ENCODE data around the gene HAAO. TPM values are rescaled to one million over a fixed set of nuclear protein-coding genes. Genes with fewer than 3 reads are reported as not detected.

Gene HAAO
- total RNA-seq, 1 experiment from 2014 or later = 8.0 TPM

DNA sequence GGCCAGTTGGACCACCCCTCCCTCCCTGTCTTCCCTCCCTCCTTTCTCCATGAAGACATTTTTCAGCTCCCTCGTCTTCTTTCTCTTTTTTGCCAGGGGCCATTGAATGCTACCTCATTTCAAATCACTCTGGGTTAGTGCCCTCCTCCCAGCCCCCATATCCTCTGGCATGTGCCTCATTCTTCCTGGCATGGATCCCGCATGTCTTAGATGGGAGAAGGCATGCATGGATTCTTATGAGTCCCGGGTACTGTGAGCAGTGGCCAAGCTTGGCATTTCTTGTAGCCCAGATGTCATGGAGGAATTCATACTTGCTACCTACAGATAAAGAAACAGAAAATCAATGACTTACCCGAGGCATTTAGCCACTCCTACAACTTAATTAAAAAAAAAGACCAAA is 9.0 kb upstream of the HAAO start:
- CTCF ChIA-PET = interaction anchor here (1.5 to 1.9 kb wide), 3 partner anchors 8 to 12 kb away, joined by 4 to 10 read pairs (median 5); no protein-coding TSS in a partner anchor
- TF ChIP-seq TEAD4 (CRISPR knock-in tag; IDR thresholded peaks at IDR 0.05) (no peak), CBFB (CRISPR knock-in tag; IDR thresholded peaks at IDR 0.05; ENCODE audit: low read depth) (no peak), FOXK1 (CRISPR knock-in tag; IDR thresholded peaks at IDR 0.05) (no peak), ZBTB21 (CRISPR knock-in tag; IDR thresholded peaks at IDR 0.05; ENCODE audit: borderline replicate concordance) (no peak), RORB (CRISPR knock-in tag; IDR thresholded peaks at IDR 0.05) (no peak), GABPB1 (CRISPR knock-in tag; IDR thresholded peaks at IDR 0.05) (no peak), ZNF416 (CRISPR knock-in tag; IDR thresholded peaks at IDR 0.05) (no peak), ZNF423 (CRISPR knock-in tag; IDR thresholded peaks at IDR 0.05) (no peak), NR1H2 (CRISPR knock-in tag; IDR thresholded peaks at IDR 0.05) (no peak), NFE2L1 (CRISPR knock-in tag; IDR thresholded peaks at IDR 0.05) (no peak), SMAD4 (CRISPR knock-in tag; IDR thresholded peaks at IDR 0.05) (no peak), ZNF232 (CRISPR knock-in tag; IDR thresholded peaks at IDR 0.05) (no peak), TEAD1 (CRISPR knock-in tag; IDR thresholded peaks at IDR 0.05) (no peak), ZNF396 (CRISPR knock-in tag; IDR thresholded peaks at IDR 0.05; ENCODE audit: borderline replicate concordance) (no peak), ESRRA (CRISPR knock-in tag; IDR thresholded peaks at IDR 0.05; ENCODE audit: borderline replicate concordance) (no peak)
- TF ChIP-seq, protein P1, sequence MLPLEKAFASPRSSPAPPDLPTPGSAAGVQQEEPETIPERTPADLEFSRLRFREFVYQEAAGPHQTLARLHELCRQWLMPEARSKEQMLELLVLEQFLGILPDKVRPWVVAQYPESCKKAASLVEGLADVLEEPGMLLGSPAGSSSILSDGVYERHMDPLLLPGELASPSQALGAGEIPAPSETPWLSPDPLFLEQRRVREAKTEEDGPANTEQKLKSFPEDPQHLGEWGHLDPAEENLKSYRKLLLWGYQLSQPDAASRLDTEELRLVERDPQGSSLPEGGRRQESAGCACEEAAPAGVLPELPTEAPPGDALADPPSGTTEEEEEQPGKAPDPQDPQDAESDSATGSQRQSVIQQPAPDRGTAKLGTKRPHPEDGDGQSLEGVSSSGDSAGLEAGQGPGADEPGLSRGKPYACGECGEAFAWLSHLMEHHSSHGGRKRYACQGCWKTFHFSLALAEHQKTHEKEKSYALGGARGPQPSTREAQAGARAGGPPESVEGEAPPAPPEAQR (CRISPR knock-in tag; IDR thresholded peaks at IDR 0.05) = no peak
- TF ChIP-seq, protein P2, sequence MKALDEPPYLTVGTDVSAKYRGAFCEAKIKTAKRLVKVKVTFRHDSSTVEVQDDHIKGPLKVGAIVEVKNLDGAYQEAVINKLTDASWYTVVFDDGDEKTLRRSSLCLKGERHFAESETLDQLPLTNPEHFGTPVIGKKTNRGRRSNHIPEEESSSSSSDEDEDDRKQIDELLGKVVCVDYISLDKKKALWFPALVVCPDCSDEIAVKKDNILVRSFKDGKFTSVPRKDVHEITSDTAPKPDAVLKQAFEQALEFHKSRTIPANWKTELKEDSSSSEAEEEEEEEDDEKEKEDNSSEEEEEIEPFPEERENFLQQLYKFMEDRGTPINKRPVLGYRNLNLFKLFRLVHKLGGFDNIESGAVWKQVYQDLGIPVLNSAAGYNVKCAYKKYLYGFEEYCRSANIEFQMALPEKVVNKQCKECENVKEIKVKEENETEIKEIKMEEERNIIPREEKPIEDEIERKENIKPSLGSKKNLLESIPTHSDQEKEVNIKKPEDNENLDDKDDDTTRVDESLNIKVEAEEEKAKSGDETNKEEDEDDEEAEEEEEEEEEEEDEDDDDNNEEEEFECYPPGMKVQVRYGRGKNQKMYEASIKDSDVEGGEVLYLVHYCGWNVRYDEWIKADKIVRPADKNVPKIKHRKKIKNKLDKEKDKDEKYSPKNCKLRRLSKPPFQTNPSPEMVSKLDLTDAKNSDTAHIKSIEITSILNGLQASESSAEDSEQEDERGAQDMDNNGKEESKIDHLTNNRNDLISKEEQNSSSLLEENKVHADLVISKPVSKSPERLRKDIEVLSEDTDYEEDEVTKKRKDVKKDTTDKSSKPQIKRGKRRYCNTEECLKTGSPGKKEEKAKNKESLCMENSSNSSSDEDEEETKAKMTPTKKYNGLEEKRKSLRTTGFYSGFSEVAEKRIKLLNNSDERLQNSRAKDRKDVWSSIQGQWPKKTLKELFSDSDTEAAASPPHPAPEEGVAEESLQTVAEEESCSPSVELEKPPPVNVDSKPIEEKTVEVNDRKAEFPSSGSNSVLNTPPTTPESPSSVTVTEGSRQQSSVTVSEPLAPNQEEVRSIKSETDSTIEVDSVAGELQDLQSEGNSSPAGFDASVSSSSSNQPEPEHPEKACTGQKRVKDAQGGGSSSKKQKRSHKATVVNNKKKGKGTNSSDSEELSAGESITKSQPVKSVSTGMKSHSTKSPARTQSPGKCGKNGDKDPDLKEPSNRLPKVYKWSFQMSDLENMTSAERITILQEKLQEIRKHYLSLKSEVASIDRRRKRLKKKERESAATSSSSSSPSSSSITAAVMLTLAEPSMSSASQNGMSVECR (CRISPR knock-in tag; IDR thresholded peaks at IDR 0.05; ENCODE audit: borderline replicate concordance) = no peak
- TF ChIP-seq, protein P3, sequence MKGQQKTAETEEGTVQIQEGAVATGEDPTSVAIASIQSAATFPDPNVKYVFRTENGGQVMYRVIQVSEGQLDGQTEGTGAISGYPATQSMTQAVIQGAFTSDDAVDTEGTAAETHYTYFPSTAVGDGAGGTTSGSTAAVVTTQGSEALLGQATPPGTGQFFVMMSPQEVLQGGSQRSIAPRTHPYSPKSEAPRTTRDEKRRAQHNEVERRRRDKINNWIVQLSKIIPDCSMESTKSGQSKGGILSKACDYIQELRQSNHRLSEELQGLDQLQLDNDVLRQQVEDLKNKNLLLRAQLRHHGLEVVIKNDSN (CRISPR knock-in tag; IDR thresholded peaks at IDR 0.05) = no peak
- TF ChIP-seq, protein P4, sequence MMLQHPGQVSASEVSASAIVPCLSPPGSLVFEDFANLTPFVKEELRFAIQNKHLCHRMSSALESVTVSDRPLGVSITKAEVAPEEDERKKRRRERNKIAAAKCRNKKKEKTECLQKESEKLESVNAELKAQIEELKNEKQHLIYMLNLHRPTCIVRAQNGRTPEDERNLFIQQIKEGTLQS (CRISPR knock-in tag; conservative IDR thresholded peaks at IDR 0.05) = no peak
- TF ChIP-seq, protein P5, sequence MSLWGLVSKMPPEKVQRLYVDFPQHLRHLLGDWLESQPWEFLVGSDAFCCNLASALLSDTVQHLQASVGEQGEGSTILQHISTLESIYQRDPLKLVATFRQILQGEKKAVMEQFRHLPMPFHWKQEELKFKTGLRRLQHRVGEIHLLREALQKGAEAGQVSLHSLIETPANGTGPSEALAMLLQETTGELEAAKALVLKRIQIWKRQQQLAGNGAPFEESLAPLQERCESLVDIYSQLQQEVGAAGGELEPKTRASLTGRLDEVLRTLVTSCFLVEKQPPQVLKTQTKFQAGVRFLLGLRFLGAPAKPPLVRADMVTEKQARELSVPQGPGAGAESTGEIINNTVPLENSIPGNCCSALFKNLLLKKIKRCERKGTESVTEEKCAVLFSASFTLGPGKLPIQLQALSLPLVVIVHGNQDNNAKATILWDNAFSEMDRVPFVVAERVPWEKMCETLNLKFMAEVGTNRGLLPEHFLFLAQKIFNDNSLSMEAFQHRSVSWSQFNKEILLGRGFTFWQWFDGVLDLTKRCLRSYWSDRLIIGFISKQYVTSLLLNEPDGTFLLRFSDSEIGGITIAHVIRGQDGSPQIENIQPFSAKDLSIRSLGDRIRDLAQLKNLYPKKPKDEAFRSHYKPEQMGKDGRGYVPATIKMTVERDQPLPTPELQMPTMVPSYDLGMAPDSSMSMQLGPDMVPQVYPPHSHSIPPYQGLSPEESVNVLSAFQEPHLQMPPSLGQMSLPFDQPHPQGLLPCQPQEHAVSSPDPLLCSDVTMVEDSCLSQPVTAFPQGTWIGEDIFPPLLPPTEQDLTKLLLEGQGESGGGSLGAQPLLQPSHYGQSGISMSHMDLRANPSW (CRISPR knock-in tag; conservative IDR thresholded peaks at IDR 0.05; ENCODE audit: low read depth) = no peak

More for the DNA sequence above, 9.0 kb upstream of the HAAO start:
- Mint-ChIP-seq H3K27me3 (ENCODE audit: low read depth) (0 out of 2 replicates have a peak, but pooled peaks cover 3% of the 10 kb centered on the region), H3K9me3 (peaks cover 7% of the 10 kb centered on the region), H3K36me3 (0 out of 2 replicates have a peak, but pooled peaks cover 3% of the 10 kb centered on the region), H3K4me1 (peaks cover 6% of the 10 kb centered on the region; the same call in 1 of the 2 replicates), H3K4me3 (no peak overlapping the region), H3K27ac (no peak overlapping the region)
- POLR2A ChIA-PET = no interaction called here
- ATAC-seq (no peak), DNase-seq (ENCODE audit: low spot score) (no peak)

All from WTC11 (cell line).